ENCODE data around the gene STAT4.
"Not testable (repeated sequence)": the region's sequence is repeated elsewhere in the genome, so short reads cannot be mapped to it uniquely, and the experiment has no call there.

Gene STAT4

DNA sequence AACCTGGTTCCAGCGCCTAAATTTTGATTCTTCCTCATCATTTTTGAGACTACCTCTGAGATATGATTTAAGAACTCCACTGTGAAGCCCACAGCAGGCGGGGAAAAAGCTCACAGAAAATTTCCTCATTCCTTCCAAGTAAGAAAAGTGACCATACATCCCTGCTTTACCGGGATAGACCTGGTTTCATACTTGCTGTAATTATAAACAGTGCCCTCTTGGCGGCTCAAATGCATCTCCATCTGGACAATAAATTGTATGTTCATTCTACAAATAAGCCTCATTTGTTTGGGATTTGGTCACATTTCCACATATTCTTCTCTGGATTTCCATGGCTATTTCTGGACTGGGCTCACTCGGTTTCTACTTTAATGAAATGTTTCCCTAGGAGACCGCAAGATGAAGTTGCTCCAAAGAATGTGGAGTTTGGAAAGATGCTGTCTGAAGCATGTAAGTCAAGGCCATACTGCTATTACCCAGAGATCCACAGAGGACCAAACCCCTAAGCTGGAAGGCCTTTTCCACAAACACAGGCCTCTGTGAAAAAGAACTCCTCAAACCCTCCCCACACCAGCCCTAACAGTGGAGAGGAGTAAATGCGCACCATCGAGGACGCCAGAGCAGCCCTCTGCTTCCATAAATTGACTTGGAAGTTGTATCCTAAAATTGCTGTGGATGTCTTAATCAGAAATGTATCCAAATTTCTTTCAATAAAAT lies 150.7 kb downstream of the STAT4 start:
- DNase-seq (ENCODE audit: low read depth in 1 of 2, low spot score in 1 of 2): no peak

DNA sequence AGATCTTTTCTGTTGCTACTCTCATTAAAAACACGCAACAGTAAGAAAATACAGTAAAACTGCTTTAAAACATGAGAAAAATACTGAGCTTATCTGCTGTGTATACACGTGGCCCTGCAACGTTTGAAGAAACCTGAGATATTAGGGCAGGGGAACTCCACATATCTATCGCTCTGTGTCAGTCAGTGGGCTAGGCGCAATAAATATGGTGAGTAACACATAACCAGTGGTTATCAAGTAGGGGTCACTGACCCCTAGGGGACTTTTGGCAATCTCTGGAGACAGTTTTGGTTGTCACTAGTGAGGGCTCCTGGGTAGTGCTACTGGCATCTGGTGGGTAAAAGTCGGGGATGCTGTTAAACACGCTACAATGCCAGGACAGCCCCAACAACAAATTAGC lies 151.7 kb downstream of the STAT4 start:
- DNase-seq (ENCODE audit: low read depth in 1 of 2, low spot score in 1 of 2): no peak

DNA sequence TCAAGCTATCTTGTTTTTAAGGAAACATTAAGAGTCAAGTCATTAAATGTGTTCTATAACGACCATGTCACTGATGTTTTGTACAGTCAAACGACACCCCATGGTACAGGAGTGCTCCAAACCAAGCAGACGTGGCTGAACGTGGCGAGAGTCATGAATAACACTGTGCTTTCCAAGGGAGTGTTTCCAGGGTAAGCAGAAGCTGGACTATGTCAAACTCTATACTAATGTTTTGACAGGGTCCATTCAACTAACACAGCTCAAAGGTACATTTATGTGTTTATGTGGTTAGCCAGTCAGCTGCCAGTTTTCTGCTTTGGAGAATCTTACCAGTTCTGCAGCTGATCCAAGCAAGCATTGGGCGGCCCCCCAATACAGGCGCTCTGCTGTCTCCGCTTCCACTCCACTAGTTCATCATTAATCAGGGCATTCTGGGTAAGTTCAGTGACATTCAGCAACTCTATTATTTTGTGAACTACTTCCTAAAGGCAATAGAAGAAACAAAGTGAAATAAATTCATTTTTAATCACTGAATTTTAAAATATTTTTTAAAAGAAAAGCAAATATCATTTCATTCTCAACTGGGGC lies 153.2 kb downstream of the STAT4 start:
- no peak for DNase-seq (ENCODE audit: low read depth in 1 of 2, low spot score in 1 of 2)

DNA sequence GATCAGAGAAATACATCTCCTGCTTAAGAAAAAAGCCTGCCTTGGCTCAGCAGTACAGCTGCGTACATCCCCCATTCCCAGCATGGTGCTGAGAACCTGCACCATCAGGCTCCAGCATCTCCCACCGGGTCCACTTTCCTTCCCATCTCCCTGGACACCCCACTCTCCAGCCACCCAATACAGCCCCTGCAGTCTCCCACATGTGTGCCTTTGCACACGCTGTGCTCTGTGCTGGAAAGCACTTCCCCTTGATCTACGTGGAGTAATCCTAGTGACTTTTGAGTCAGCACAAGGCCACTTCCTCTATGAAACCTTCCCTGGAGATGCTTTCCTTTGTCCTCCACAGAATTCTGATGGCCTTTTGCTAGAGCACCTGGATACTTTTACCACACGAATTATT lies 153.8 kb downstream of the STAT4 start:
- DNase-seq (ENCODE audit: low read depth in 1 of 2, low spot score in 1 of 2): no peak

GRCh38 chr2:190996338-190996946 lies 154.4 kb downstream of the STAT4 start:
- DNase-seq (ENCODE audit: low read depth in 1 of 2, low spot score in 1 of 2): no peak

DNA sequence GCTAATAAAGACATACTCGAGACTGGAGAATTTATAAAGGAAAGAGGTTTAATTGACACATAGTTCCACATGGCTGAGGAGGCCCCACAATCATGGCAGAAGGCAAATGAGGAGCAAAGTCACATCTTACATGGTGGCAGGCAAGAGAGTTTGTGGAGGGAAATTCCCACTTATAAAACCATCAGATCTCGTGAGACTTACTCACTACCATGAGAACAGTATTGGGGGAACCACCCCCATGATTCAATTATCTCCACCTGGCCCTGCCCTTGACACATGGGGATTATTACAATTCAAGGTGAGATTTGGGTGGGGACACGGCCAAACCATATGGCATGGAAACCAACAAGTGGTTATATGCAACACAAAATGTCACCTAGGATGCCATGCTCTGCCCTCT lies 155.5 kb downstream of the STAT4 start:
- not testable (repeated sequence) for DNase-seq (ENCODE audit: low read depth in 1 of 2, low spot score in 1 of 2)

DNA sequence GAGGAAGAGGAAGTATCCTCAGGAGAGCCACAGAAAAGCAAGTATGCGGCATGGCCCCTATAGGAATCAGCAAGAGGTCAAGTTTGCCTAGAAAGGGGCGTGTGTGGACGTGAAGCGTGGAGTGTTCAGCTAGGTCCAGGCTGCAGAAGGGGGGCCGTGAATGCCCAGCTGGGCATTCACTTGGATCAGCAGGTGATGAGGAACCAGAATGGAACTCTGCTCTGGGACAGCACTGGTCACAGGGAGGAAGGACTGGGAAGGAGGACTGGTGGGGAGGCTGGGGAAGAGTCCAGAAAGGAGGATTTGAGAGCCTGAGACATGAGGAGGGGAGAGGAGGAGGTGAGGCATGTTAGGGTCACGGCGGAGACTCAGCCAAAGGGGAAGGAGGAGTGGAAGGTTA lies 156.6 kb downstream of the STAT4 start:
- no peak for DNase-seq (ENCODE audit: low read depth in 1 of 2, low spot score in 1 of 2)

DNA sequence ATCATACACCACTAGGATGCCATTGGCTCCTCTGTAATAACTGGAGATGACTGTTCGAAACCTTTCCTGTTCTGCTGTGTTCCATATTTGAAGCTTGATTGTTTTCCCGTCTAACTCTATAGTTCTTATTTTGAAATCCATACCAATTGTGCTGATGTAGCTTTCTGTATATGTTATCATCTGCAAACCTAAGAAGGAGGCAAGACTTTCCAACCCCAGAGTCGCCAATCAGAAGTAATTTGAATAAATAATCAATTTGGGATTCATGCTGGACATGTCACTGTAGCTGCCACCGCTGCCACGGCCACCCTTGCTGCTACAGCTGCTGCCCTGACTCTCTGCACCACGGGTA lies 157.5 kb downstream of the STAT4 start:
- no peak for DNase-seq (ENCODE audit: low read depth in 1 of 2, low spot score in 1 of 2)

DNA sequence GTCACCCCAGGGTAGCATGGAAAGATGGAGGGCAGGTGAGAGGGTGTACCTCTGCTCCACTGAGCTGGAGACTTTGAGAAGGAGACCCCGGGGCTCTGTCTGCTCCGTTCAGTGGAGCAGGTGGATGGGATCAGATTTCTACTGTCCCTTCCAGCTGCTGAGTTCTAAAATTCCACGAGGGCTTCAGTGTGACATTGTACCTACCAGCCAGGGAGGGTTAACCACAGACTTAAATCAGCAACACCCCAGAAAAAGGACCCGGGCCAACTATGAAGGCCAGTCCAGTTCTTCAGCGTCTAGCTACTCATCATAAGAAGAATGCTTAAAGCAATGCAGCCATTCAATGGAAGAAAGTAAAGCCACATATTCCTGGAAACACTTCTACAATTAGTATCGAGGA lies 160.7 kb downstream of the STAT4 start:
- DNase-seq (ENCODE audit: low read depth in 1 of 2, low spot score in 1 of 2): no peak

DNA sequence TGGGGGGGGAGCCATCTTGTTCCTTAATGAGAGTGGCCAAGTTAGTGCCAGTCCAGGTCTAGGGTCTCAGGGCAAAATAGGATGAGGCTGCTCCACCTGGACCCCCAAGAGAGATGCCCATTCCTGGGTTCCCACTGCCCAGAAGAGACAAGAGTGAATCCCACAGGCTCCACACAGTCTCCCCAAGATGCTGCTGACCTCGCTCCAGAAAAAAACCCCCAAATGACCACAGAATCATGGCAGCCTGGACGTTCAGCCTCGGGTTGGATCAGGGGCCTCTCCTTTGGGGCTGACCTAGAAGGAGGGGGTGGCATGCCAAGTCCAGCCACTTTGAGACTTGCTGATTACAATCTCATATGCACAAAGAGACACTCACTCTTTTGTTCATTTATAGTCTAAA lies 161.9 kb downstream of the STAT4 start:
- DNase-seq (ENCODE audit: low read depth in 1 of 2, low spot score in 1 of 2): no peak

- DNase-seq (ENCODE audit: low read depth in 1 of 2, low spot score in 1 of 2): no peak
These were observed 162.9 kb downstream of the STAT4 start for GRCh38 chr2:190987938-190988337.

- no peak for DNase-seq (ENCODE audit: low read depth in 1 of 2, low spot score in 1 of 2)
These were observed 163.7 kb downstream of the STAT4 start for GRCh38 chr2:190987116-190987515.

- no peak for DNase-seq (ENCODE audit: low read depth in 1 of 2, low spot score in 1 of 2)
These were observed 164.4 kb downstream of the STAT4 start for GRCh38 chr2:190986221-190986953.

- DNase-seq (ENCODE audit: low read depth in 1 of 2, low spot score in 1 of 2): no peak
These were observed 166.2 kb downstream of the STAT4 start for GRCh38 chr2:190984595-190984994.

- no peak for DNase-seq (ENCODE audit: low read depth in 1 of 2, low spot score in 1 of 2)
These were observed 168.3 kb downstream of the STAT4 start for GRCh38 chr2:190982262-190983034.

- DNase-seq (ENCODE audit: low read depth in 1 of 2, low spot score in 1 of 2): no peak
These were observed 169.1 kb downstream of the STAT4 start for GRCh38 chr2:190981733-190982132.

GRCh38 chr2:190981333-190981732 lies 169.5 kb downstream of the STAT4 start:
- DNase-seq (ENCODE audit: low read depth in 1 of 2, low spot score in 1 of 2): no peak

- no peak for DNase-seq (ENCODE audit: low read depth in 1 of 2, low spot score in 1 of 2)
These were observed 170.1 kb downstream of the STAT4 start for GRCh38 chr2:190980630-190981209.

DNA sequence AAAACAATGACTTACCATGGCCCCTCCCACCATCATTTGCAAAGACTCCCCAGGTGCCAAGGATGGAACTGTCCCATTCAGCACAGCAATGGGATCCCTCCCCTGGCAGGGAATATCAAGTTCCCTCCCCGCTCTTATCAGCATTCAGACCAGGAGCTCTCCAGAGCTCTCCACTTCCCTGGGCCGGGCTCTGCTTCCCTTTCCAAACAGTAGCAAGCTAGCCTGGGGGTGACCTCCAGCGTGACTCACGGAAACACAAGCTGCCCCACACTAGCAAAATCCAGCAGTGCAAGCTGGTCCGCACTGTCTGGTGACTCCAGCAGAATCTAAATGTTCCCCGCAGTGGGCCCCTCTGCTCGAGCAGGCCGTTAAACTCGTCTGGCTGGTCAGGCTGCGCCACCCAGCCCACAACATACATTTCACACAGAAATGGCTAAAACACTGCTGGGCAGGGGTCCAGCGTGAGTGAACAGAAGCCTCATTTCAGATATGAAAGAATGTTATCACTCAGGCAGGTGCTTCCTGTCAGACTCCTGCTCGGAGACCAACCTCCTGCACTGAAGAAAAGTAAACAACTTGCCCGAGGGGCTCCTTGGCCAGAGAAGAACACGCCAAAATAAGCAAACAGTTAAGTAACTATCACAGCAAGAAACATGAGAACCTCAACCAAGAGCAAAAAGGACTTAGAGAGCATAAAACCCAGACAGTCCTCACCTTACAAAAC lies 170.7 kb downstream of the STAT4 start:
- DNase-seq (ENCODE audit: low read depth in 1 of 2, low spot score in 1 of 2): no peak
